HL-60 (cell line): ENCODE data around the gene WFDC2.

ENCODE experiments used
- DNase-seq, 2 experiments: peaks; one replicate each; pipeline ENCODE4 v3.0.0-alpha.2; 2010 to 2020; ENCODE audit warnings: low read depth in 1 of 2, low spot score in 1 of 2
- H3K27ac ChIP-seq: fragments of 250-450 bp; sonication (Bioruptor Pico); replicated peaks from 2 replicates; pipeline ENCODE4 v1.5.1; 2020; ENCODE audit warnings: mild to moderate bottlenecking, moderate library complexity
- H3K27me3 ChIP-seq: fragments of 250-450 bp; sonication (Bioruptor Pico); 2 replicates; pipeline ENCODE4 v1.5.1; 2021; ENCODE audit warnings: mild to moderate bottlenecking, moderate library complexity; ENCODE audit not compliant: insufficient read depth, poor library complexity, severe bottlenecking
- H3K4me3 ChIP-seq: replicated peaks from 2 replicates; pipeline ENCODE4 v1.5.1; 2011; ENCODE audit warnings: mild to moderate bottlenecking, control low read depth, low read length; ENCODE audit not compliant: insufficient read depth
- GABPA ChIP-seq: IDR thresholded peaks from 2 replicates; pipeline ENCODE4 v1.6.1; 2012; ENCODE audit warnings: low read depth
- POLR2AphosphoS5 ChIP-seq: IDR thresholded peaks from 2 replicates; pipeline ENCODE4 v1.6.1; 2012; ENCODE audit warnings: low read depth
- SPI1 ChIP-seq: IDR thresholded peaks from 2 replicates; pipeline ENCODE4 v1.6.1; 2012; ENCODE audit warnings: low read depth, mild to moderate bottlenecking, borderline replicate concordance
- TF ChIP-seq, protein P1 (sequence below): IDR thresholded peaks from 2 replicates; pipeline ENCODE4 v1.6.1; 2012; ENCODE audit warnings: low read depth; ENCODE audit not compliant: insufficient replicate concordance
- TF ChIP-seq, protein P2 (sequence below): IDR thresholded peaks from one replicate; pipeline ENCODE4 v1.5.1; 2011; ENCODE audit warnings: low read length, control low read depth, inconsistent platforms; ENCODE audit not compliant: insufficient read depth

Gene WFDC2

GRCh38 chr20:45444050-45444449 lies 25.5 kb upstream of the WFDC2 start:
- Histone ChIP-seq H3K4me3 (no peak overlapping the region), H3K27me3 (no peaks in the 10 kb centered on the region), H3K27ac (no peak overlapping the region)
- DNase-seq: no peak
- TF ChIP-seq SPI1 (no peak), POLR2AphosphoS5 (no peak), GABPA (no peak)
- TF ChIP-seq, protein P1, sequence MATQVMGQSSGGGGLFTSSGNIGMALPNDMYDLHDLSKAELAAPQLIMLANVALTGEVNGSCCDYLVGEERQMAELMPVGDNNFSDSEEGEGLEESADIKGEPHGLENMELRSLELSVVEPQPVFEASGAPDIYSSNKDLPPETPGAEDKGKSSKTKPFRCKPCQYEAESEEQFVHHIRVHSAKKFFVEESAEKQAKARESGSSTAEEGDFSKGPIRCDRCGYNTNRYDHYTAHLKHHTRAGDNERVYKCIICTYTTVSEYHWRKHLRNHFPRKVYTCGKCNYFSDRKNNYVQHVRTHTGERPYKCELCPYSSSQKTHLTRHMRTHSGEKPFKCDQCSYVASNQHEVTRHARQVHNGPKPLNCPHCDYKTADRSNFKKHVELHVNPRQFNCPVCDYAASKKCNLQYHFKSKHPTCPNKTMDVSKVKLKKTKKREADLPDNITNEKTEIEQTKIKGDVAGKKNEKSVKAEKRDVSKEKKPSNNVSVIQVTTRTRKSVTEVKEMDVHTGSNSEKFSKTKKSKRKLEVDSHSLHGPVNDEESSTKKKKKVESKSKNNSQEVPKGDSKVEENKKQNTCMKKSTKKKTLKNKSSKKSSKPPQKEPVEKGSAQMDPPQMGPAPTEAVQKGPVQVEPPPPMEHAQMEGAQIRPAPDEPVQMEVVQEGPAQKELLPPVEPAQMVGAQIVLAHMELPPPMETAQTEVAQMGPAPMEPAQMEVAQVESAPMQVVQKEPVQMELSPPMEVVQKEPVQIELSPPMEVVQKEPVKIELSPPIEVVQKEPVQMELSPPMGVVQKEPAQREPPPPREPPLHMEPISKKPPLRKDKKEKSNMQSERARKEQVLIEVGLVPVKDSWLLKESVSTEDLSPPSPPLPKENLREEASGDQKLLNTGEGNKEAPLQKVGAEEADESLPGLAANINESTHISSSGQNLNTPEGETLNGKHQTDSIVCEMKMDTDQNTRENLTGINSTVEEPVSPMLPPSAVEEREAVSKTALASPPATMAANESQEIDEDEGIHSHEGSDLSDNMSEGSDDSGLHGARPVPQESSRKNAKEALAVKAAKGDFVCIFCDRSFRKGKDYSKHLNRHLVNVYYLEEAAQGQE: no peak
- TF ChIP-seq, protein P2, sequence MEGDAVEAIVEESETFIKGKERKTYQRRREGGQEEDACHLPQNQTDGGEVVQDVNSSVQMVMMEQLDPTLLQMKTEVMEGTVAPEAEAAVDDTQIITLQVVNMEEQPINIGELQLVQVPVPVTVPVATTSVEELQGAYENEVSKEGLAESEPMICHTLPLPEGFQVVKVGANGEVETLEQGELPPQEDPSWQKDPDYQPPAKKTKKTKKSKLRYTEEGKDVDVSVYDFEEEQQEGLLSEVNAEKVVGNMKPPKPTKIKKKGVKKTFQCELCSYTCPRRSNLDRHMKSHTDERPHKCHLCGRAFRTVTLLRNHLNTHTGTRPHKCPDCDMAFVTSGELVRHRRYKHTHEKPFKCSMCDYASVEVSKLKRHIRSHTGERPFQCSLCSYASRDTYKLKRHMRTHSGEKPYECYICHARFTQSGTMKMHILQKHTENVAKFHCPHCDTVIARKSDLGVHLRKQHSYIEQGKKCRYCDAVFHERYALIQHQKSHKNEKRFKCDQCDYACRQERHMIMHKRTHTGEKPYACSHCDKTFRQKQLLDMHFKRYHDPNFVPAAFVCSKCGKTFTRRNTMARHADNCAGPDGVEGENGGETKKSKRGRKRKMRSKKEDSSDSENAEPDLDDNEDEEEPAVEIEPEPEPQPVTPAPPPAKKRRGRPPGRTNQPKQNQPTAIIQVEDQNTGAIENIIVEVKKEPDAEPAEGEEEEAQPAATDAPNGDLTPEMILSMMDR: no peak

GRCh38 chr20:45445805-45446562 lies 23.6 kb upstream of the WFDC2 start:
- Histone ChIP-seq H3K4me3 (no peak overlapping the region), H3K27ac (no peak overlapping the region), H3K27me3 (no peaks in the 10 kb centered on the region)
- TF ChIP-seq GABPA (no peak), POLR2AphosphoS5 (no peak), SPI1 (no peak)
- TF ChIP-seq, protein P1: no peak
- TF ChIP-seq, protein P2: peak; percentile 66
- DNase-seq: peak in 1 of 2 experiments; percentile 32

- H3K27ac ChIP-seq: no peak overlapping the region
- TF ChIP-seq SPI1 (no peak), POLR2AphosphoS5 (no peak), GABPA (no peak)
- TF ChIP-seq, protein P2: no peak
- TF ChIP-seq, protein P1: no peak
- no peak overlapping the region for H3K4me3 ChIP-seq
- no peak for DNase-seq
- no peaks in the 10 kb centered on the region for H3K27me3 ChIP-seq
Measured at GRCh38 chr20:45448270-45448669, 21.3 kb upstream of the WFDC2 start.
